Left forelimb (tissue), 1 donor: Measurements from ENCODE around the gene SUSD3.

Source experiments
- DNase-seq: peaks from one replicate; pipeline ENCODE4 v3.0.0-alpha.2; 2018; ENCODE audit warnings: low spot score

Gene SUSD3

GRCh38 chr9:93077367-93077766 is 18.9 kb downstream of the SUSD3 start:
- no peak for DNase-seq

DNA sequence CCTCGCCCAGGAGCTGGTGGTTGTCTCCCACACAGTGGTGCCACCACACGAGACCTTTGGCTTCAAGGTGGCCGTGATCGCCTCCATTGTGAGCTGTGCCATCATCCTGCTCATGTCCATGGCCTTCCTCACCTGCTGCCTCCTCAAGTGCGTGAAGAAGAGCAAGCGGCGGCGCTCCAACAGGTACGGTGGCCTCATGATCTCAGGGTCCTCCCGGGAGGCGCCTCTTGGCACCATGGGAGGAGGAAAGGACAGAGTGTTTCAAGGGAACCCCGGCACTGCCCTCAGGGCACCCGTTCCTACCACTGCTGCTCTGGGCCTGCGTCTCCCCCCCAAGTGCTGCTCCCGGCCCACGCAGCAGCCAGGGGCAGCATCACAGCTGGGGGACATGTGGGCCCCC is 19.3 kb downstream of the SUSD3 start:
- DNase-seq, result no peak

GRCh38 chr9:93079371-93079770 is 20.9 kb downstream of the SUSD3 start:
- peak; percentile 26 for DNase-seq

- DNase-seq, result peak; percentile 40
Measured at GRCh38 chr9:93080406-93080805, 21.9 kb downstream of the SUSD3 start.

GRCh38 chr9:93081081-93081529 is 22.6 kb downstream of the SUSD3 start:
- DNase-seq, result peak; percentile 48

DNA sequence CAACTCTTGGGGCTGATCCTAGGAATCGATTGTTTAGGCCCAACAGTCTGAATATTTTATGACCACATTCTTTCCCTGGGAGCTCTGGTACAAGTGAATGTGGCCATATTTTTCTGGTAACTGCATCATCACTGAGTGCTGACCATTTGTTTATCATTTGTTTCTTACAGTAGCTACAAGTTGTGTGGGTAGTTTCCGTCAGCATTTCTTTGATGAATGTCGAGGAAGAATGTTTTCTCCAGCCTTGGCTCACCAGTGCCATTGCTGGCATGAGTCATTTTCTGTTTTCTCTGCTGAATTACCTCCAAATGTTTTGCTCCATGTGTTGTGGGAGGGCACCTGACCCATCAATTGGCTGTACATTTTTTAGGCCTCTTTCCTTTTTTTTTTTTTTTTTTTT is 23.4 kb downstream of the SUSD3 start:
- DNase-seq, result no peak

- peak; percentile 58 for DNase-seq
Measured at GRCh38 chr9:93082841-93083411, 24.4 kb downstream of the SUSD3 start.

DNA sequence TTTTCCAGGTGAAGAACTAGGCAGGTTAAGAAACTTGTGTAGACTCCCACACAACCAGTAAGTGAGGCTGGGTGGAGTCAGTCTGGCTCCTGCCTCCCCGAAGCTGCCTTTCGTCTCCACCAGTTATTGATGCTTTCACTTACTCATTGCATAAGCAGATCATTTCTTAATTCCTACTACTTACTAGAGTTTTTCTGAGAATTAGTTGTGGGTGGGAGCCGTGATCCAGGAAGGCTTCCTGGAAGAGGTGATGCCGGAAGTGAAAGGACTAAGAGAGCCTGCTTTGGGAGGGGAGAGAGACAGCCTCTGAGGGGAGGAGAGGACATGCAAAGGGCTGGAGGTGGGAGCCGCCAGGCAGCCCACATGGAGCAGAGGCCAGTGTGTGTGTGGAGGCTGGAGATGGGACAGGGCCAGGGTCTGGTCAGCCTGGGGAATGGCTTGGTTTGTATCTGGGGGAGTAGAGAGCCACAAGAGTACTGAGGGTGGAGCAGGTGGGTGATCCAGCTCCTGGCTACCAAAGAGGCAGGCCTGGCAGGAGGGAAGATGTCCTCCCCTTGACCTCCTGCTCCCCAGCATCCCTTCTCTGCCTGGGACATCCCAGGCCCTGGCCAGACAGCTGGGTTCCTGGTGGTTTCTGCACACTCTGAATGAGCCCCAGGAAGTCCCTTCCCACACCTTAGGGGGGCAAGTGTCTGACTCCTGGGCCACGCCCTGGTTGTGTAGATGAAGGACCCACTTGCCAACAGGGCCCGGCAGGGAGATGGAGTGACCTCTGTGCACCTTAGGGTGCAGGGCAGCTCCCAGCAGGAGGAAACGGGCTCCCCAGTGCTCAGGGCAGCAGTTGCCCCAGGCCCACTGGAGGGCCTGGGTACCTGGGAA is 25.3 kb downstream of the SUSD3 start:
- DNase-seq, result peak; percentile 53

- no peak for DNase-seq
Measured at GRCh38 chr9:93084471-93084881, 26.0 kb downstream of the SUSD3 start.

DNA sequence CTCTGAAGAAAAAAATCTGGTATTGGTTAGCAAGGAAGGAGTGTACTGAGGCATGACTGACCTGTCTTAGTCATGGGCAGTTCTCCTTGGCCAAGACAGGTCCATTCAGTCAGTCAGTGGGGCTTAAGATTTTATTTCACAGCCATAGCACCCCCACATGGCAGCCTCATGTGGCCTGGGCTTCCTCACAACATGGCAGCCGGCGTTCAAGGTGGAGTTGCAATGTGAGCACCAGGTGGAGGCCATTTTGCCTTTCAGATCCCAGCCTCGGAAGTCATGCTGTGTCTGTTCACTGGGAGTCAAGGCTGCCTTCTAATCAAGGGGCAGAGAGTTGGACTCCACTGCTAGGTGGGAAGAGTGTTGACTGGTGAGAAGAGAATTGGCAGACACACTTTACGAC is 27.2 kb downstream of the SUSD3 start:
- peak; percentile 9 for DNase-seq

DNA sequence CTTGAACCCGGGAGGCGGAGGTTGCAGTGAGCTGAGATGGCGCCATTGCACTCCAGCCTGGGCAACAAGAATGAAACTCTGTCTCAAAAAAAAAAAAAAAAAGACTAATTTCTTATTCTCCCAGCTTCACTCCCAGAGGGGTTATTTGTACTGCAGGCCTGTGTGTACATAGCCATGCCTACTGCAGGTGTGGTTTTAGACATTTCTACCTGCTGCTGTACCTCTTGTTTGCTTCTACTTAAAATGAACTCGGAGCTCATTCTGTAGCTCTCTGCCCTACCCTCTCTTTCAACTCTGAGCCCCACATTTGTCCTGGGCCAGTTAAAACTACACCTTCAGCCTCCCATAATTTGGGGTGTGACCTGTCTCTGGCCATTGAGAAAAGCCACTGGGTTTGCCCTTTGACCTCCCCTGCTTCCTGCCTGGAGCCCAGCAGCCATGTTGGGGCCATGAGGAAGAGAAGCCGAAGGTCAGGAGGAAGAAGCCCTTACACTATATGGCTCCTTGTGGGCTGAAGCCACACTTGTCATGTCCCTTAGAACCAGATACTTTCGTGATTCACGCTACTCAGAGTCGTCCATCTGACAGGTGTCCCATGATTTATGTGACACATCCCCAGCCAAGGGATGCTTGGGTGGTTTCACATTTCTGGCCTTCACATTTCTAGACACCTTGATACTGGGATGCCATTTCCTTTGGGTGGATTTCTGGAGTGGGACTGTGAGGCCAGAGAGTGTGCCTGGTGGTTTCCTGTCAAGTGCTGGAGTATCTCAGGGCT is 28.1 kb downstream of the SUSD3 start:
- DNase-seq, result peak; percentile 28

- peak; percentile 15 for DNase-seq
Measured at GRCh38 chr9:93087971-93088655, 29.6 kb downstream of the SUSD3 start.

GRCh38 chr9:93088656-93089015 is 30.1 kb downstream of the SUSD3 start:
- DNase-seq, result peak; percentile 36

- DNase-seq, result no peak
Measured at GRCh38 chr9:93089024-93089423, 30.5 kb downstream of the SUSD3 start.

DNA sequence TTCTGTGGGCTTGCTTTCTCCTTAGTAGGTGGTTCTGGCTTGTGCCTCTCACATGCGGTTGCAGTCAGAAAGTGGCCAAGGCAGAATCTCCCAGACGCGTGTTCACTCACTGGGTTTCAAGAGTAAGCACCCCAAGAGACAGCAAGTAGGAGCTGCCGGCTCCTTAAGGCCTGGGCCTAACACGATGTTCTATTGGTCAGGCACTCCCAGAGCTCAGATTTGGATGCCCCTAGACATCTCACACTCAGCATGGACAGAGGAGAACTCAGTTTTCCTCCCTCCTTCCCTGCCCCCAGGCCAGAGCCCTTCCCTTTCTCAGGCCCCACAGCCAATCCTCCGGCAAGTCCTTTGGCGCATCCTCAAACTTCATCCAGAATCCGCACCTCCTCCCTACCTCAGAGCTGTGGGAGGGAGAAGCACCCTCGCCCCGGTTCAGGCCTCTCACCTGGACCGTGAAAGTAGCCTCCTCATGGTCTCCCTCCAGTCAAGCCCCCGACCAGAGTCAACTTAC is 31.0 kb downstream of the SUSD3 start:
- DNase-seq, result peak; percentile 30

DNA sequence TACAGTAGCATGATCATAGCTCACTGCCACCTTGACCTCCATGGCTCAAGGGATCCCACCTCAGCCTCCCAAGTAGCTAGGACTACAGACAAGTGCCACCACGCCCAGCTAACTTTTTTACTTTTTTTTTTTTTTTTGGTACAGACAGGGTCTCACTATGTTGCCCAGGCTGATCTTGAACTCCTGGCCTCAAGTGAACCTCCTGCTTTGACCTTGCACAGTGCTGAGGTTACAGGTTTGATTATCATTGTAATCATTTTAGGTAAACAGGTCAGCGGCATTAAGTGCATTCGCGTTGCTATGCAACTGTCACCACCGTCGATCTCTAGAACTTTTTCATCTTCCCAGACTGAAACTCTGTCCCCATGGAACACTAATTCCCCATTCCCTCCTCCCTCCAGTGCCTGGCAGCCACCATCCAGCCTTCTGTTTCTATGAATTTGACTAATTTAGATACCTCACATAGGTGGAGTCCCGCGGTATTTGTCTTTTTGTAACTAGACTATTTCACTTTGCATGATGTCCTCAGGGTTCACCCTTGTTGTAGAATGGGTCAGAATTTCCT is 31.7 kb downstream of the SUSD3 start:
- no peak for DNase-seq

DNA sequence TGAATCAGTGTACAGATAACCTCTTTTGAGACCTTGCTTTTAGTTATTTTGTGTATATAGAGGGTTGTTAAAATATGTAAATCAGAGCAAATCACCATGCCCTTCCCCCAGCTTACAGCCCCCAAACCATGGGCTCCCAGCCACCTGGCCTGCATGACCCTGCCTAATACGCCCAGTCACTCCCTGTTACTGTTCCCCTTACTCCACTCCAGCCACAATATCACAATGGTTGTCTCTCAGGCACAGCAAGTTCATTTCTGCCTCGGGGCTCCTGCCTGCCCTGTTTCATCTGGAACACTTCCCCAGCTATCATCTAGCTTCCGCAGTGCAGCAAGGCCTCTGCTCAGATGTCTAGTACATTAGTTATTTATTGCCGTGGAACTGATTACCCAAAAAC is 32.6 kb downstream of the SUSD3 start:
- DNase-seq, result peak; percentile 37

GRCh38 chr9:93091453-93092081 is 33.1 kb downstream of the SUSD3 start:
- DNase-seq, result peak; percentile 42

- DNase-seq, result peak; percentile 58
Measured at GRCh38 chr9:93092251-93092991, 33.9 kb downstream of the SUSD3 start.

DNA sequence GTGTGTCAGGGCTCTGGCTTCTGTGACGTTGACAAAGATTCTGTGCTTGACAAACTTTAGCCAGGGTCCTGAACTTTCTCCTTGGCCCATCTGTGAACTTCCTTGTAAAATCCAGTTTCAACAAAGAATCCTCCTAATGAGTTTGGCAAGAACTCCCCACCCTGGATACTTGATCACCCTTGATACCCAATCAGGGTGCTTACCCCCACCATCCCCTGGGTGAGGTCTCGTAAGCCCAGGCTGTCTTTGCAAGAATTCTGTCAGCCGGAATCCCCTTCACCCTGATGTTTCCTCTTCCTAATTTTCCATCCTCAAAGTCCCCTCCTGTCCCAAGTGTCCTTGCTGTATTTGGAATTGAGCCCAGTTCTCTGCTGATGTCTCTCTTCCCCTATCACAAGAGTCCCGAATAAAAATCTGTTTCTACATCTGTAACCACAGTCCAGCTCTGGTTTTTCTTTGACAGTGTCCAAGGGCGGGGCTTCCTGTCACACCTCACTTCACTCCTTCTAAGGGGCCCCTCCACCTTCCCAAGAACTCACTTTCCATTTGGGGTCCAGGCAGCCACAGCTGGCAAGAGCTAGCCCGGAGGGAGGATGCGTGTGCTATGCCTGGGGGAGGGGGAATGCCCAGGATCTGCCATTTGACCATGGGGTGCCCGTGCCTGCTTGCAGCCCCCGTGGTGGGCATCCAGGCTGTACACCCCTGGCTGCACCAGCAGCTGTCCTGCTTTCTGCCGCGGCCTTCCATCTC is 34.8 kb downstream of the SUSD3 start:
- peak; percentile 59 for DNase-seq
